GM12878 (cell line): Measurements from ENCODE around the gene EDARADD.

Source experiments
- BMI1 ChIP-seq: fragments of 450-650 bp; IDR thresholded peaks from 2 replicates; pipeline ENCODE4 v1.6.1; 2016; ENCODE audit warnings: mild to moderate bottlenecking, moderate library complexity, borderline replicate concordance
- CTCF ChIP-seq, 3 experiments: IDR thresholded peaks in 2 of 3; conservative IDR thresholded peaks in 1 of 3; 2 replicates each; pipeline ENCODE4 v1.5.1; 2011; ENCODE audit warnings: low read depth in 3 of 3, low read length in 3 of 3, mild to moderate bottlenecking in 3 of 3, control low read depth in 2 of 3, moderate library complexity in 2 of 3, inconsistent platforms in 1 of 3, mixed read lengths in 1 of 3; ENCODE audit not compliant: control insufficient read depth in 2 of 3, insufficient read depth in 1 of 3; ENCODE audit errors: extremely low read depth in 1 of 3
- EP300 ChIP-seq, 2 experiments: fragments of 150-350 bp in 1 of 2; IDR thresholded peaks; 2 replicates each; pipeline ENCODE4 v1.6.1; 2011 to 2012; ENCODE audit warnings: low read depth in 2 of 2, low read length in 2 of 2, borderline replicate concordance in 1 of 2, improper control_type of control experiment in 1 of 2, inconsistent platforms in 1 of 2; ENCODE audit not compliant: control insufficient read depth in 1 of 2
- POLR2A ChIP-seq: IDR thresholded peaks from 2 replicates; pipeline ENCODE4 v1.6.1; 2011; ENCODE audit warnings: low read depth, mild to moderate bottlenecking, low read length
- RAD21 ChIP-seq: IDR thresholded peaks from 2 replicates; pipeline ENCODE4 v1.6.1; 2011; ENCODE audit warnings: mild to moderate bottlenecking, low read depth, low read length, moderate library complexity; ENCODE audit not compliant: insufficient read depth
- RELA ChIP-seq: fragments of 450-650 bp; IDR thresholded peaks from 2 replicates; pipeline ENCODE4 v1.8.0; 2014; ENCODE audit warnings: borderline replicate concordance; ENCODE audit not compliant: partially characterized antibody
- RFX5 ChIP-seq: IDR thresholded peaks from 2 replicates; pipeline ENCODE4 v1.6.1; 2011; ENCODE audit warnings: low read depth, low read length, improper control_type of control experiment
- SPI1 ChIP-seq: IDR thresholded peaks from 2 replicates; pipeline ENCODE4 v1.6.1; 2011; ENCODE audit warnings: low read depth, mild to moderate bottlenecking, low read length, moderate library complexity, borderline replicate concordance; ENCODE audit not compliant: insufficient read depth
- SREBF2 ChIP-seq: IDR thresholded peaks from 2 replicates; pipeline ENCODE4 v1.6.1; 2012; ENCODE audit warnings: mild to moderate bottlenecking, low read length
- TARDBP ChIP-seq: IDR thresholded peaks from 2 replicates; pipeline ENCODE4 v1.6.1; 2016; ENCODE audit warnings: borderline replicate concordance
- ZNF592 ChIP-seq: fragments of 450-650 bp; IDR thresholded peaks from 2 replicates; pipeline ENCODE4 v1.6.1; 2017; ENCODE audit warnings: mild to moderate bottlenecking, moderate library complexity

GRCh38 chr1:236465959-236466303, 71.8 kb downstream of the EDARADD start:
- no peak for TF ChIP-seq CTCF (IDR thresholded peaks at IDR 0.05 in 2 of 3, conservative IDR thresholded peaks at IDR 0.05 in 1 of 3; ENCODE audit: control insufficient read depth in 2 of 3, extremely low read depth in 1 of 3, insufficient read depth in 1 of 3, low read depth in 3 of 3, low read length in 3 of 3)
- TF ChIP-seq BMI1 = no peak
- TF ChIP-seq EP300 (IDR thresholded peaks at IDR 0.05; ENCODE audit: borderline replicate concordance in 1 of 2, control insufficient read depth in 1 of 2, low read depth in 2 of 2, low read length in 2 of 2) = no peak
- no peak for TF ChIP-seq POLR2A
- TF ChIP-seq SPI1 = 0 out of 2 replicates have a peak, but pooled peaks have one; percentile 28
- TF ChIP-seq SREBF2 = no peak
- no peak for TF ChIP-seq RELA
- no peak for TF ChIP-seq ZNF592
- TF ChIP-seq TARDBP = no peak
- TF ChIP-seq RAD21 = no peak
- no peak for TF ChIP-seq RFX5
